ENCODE results near the gene MTHFS.

The MTHFS gene

GRCh38 chr15:79815468-79815867 is 81.3 kb downstream of the MTHFS start:
- DNase-seq (ENCODE audit: low read depth in 2 of 2): no peak

- DNase-seq (ENCODE audit: low read depth in 2 of 2): no peak
Measured at GRCh38 chr15:79812541-79812940, 84.3 kb downstream of the MTHFS start.

DNA sequence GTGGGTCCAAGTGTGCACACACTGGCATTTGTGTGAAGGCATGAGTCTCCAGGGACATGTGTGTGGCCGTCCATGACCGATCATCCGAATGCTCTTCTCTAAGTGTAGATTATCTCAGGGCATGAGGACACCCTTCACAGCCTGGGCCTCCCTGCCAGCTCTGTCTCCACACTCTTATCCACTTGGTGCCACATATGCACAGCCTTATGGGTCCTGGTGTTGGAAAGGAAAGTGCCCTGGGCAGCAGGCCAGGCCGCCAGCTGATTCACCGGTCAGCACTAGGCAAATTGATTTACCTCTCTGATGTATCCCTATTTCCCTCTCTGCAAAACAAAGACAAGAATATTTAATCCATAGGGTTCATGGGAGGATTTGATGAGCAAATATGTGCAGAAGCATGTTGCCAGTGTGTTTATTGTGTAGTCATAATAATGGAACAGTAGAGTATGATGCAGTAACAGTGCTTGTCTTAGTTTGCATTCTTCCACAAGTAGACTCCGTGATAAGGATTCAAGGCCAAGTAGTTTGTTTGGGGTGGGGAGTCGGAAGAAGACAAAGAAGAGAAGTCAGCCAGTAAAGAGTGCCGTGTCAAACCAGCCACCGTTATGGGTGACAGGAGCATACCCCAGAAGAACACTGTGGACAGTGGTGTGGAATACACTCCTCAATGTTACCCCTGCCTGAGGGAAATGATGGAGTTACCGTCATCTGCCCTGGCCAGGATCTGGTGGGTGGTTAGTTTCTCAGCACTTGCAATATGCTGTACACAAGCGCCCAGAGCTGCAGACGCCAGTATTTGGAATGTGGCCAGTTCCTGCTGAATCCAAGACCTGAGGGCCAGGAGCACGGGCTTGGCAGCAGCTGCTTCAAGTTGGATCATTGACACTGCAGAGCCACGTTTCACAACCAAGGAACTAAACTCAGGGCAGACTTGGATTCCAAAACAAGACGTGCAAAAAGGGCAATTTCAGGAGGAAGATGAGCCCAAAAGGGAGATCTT is 85.1 kb downstream of the MTHFS start:
- DNase-seq (ENCODE audit: low read depth in 2 of 2): no peak

GRCh38 chr15:79804838-79805237 is 92.0 kb downstream of the MTHFS start:
- no peak for DNase-seq (ENCODE audit: low read depth in 2 of 2)

DNA sequence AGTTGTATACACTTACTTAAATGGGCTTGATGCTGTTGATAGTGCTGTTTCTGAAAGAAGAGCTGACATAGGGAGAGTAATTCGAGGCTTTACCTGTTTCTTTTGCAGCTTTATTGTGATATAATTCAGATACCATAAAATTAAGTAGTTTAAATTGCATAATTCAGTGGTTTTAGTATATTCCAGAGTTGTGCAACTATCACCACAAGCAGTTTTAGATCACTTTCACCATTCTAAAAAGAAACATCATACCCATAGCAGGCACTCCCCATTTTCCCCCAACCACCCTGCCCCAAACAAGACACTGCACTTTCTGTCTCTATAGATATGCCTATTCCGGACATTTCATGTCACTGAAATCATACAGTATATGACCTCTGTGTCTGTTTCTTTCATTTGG is 98.5 kb downstream of the MTHFS start:
- no peak for DNase-seq (ENCODE audit: low read depth in 2 of 2)

All from stimulated activated CD8-positive, alpha-beta memory T cell treated with anti-CD3 and anti-CD28 coated beads, Interleukin-15, amount 100 ng/mL, for 4 hours (primary cell).